Activated CD8-positive, alpha-beta memory T cell treated with anti-CD3 and anti-CD28 coated beads, Interleukin-2, amount 50 U/mL, for 1 hour (primary cell): ENCODE measurements around the gene PRIM2.
"Not testable (repeated sequence)": the region's sequence is repeated elsewhere in the genome, so short reads cannot be mapped to it uniquely, and the experiment has no call there.

ENCODE experiments used
- DNase-seq: peaks from one replicate; pipeline ENCODE4 v3.0.0-alpha.2; 2020; ENCODE audit errors: extremely low read depth

The PRIM2 gene

GRCh38 chr6:57308755-57309154 is 8.7 kb upstream of the PRIM2 start:
- DNase-seq: not testable (repeated sequence)

- not testable (repeated sequence) for DNase-seq
Observed at GRCh38 chr6:57310095-57310816, 7.2 kb upstream of the PRIM2 start.

- DNase-seq: no peak
Observed at GRCh38 chr6:57310817-57311157, 6.6 kb upstream of the PRIM2 start.

- not testable (repeated sequence) for DNase-seq
Observed at GRCh38 chr6:57311300-57312003, 6.0 kb upstream of the PRIM2 start.

GRCh38 chr6:57312004-57312345 is 5.5 kb upstream of the PRIM2 start:
- DNase-seq: no peak

GRCh38 chr6:57313009-57313408 is 4.4 kb upstream of the PRIM2 start:
- DNase-seq: no peak

GRCh38 chr6:57313711-57314471 is 3.5 kb upstream of the PRIM2 start:
- DNase-seq: no peak

- no peak for DNase-seq
Observed at GRCh38 chr6:57315111-57315510, 2.3 kb upstream of the PRIM2 start.

- no peak for DNase-seq
Observed at GRCh38 chr6:57315851-57316250, 1.6 kb upstream of the PRIM2 start.

- DNase-seq: peak; percentile 47
Observed at GRCh38 chr6:57316581-57317059, 810 bp upstream of the PRIM2 start.

- no peak for DNase-seq
Observed at GRCh38 chr6:57324538-57324937, 7.1 kb downstream of the PRIM2 start.

- no peak for DNase-seq
Observed at GRCh38 chr6:57327311-57327710, 9.9 kb downstream of the PRIM2 start.

GRCh38 chr6:57328074-57328473 is 10.6 kb downstream of the PRIM2 start:
- DNase-seq: no peak

GRCh38 chr6:57329933-57330332 is 12.5 kb downstream of the PRIM2 start:
- no peak for DNase-seq

- no peak for DNase-seq
Observed at GRCh38 chr6:57342148-57342669, 24.8 kb downstream of the PRIM2 start.

- not testable (repeated sequence) for DNase-seq
Observed at GRCh38 chr6:57343342-57343741, 25.9 kb downstream of the PRIM2 start.

GRCh38 chr6:57346715-57347114 is 29.3 kb downstream of the PRIM2 start:
- DNase-seq: not testable (repeated sequence)

- not testable (repeated sequence) for DNase-seq
Observed at GRCh38 chr6:57347597-57347996, 30.2 kb downstream of the PRIM2 start.

- not testable (repeated sequence) for DNase-seq
Observed at GRCh38 chr6:57350443-57350842, 33.0 kb downstream of the PRIM2 start.

GRCh38 chr6:57352596-57352995 is 35.2 kb downstream of the PRIM2 start:
- not testable (repeated sequence) for DNase-seq

GRCh38 chr6:57358319-57358718 is 40.9 kb downstream of the PRIM2 start:
- DNase-seq: not testable (repeated sequence)

GRCh38 chr6:57359766-57360165 is 42.3 kb downstream of the PRIM2 start:
- DNase-seq: not testable (repeated sequence)
